ENCODE measurements around the gene FBP1.

DNA sequence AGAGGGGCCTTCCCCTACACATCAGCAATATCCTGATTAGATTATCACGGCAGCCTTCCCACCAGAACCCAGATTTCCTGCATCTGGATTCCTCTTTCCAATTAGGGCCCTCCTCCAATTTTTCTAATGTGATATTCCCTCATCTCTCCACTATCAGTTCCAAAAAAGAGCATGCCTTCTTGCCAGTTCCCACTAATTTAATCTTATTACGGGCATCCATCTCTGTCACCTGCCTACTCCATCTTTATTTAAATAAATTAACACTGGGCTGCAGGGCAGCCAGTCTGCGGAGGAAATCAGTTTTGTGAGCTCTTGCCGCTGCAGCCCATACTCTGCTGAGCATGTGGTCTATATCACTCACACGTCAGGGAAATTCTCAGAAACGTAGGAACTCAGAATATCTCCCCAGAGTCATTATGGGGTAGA is 29.1 kb downstream of the FBP1 start:
- TF ChIP-seq CTCF (IDR thresholded peaks at IDR 0.05) (no peak), POLR2AphosphoS5 (IDR thresholded peaks at IDR 0.05) (no peak)
